HEK293 (cell line): ENCODE data around the gene SET.
A peak's percentile ranks its signal among the peaks of the same experiment; 100 is the strongest.
"Not testable (repeated sequence)": the region's sequence is repeated elsewhere in the genome, so short reads cannot be mapped to it uniquely, and the experiment has no call there.

Source experiments
- CTCF ChIA-PET: fragments of 350-600 bp; formaldehyde crosslinking; extraction: SDS; loops from one replicate; lab custom pipeline; 2021; ENCODE audit warnings: antibody characterized with exemption; lab: Yijun Ruan, JAX
- POLR2A ChIA-PET: fragments of 300-600 bp; formaldehyde crosslinking; extraction: SDS; loops from one replicate; lab custom pipeline; 2020; ENCODE audit warnings: antibody characterized with exemption, inconsistent platforms; lab: Yijun Ruan, JAX
- H3K27ac ChIP-seq: fragments of 200-500 bp; sonication (Bioruptor generic); 2 replicates; pipeline ENCODE4 v1.5.1; 2014; ENCODE audit warnings: low read depth, low read length, control low read depth, inconsistent platforms; ENCODE audit errors: extremely low read depth
- H3K36me3 ChIP-seq, 2 experiments: fragments of 200-500 bp in 1 of 2; sonication (Bioruptor generic) in 1 of 2; 1 replicate in 1 of 2; 2 replicates in 1 of 2; pipeline ENCODE4 v1.5.1; 2014 to 2017; ENCODE audit warnings: inconsistent platforms in 2 of 2, low read length in 2 of 2; ENCODE audit not compliant: control insufficient read depth in 2 of 2, insufficient read depth in 1 of 2
- H3K4me1 ChIP-seq: fragments of 200-500 bp; sonication (Bioruptor generic); 2 replicates; pipeline ENCODE4 v1.5.1; 2014; ENCODE audit warnings: mild to moderate bottlenecking, low read length, inconsistent platforms; ENCODE audit not compliant: control insufficient read depth, insufficient read depth
- H3K4me3 ChIP-seq: 2 replicates; pipeline ENCODE4 v1.5.1; 2011; ENCODE audit warnings: low read depth, mild to moderate bottlenecking, control low read depth, low read length, moderate library complexity
- H3K9me3 ChIP-seq: fragments of 200-500 bp; sonication (Bioruptor generic); 2 replicates; pipeline ENCODE4 v1.5.1; 2014; ENCODE audit warnings: low read depth, low read length, inconsistent platforms; ENCODE audit not compliant: control insufficient read depth, insufficient read depth
- ATF2 ChIP-seq: fragments of 450-650 bp; formaldehyde crosslinking; IDR thresholded peaks from 2 replicates; pipeline ENCODE4 v1.5.1; 2016; ENCODE audit warnings: missing biosample characterization, missing genetic modification characterization, low read depth
- KLF9 ChIP-seq: fragments of 450-650 bp; formaldehyde crosslinking; IDR thresholded peaks from 2 replicates; pipeline ENCODE4 v1.5.1; 2016; ENCODE audit warnings: missing biosample characterization, missing genetic modification characterization, low read depth
- PRDM1 ChIP-seq: fragments of 450-650 bp; formaldehyde crosslinking; IDR thresholded peaks from 2 replicates; pipeline ENCODE4; 2016; ENCODE audit warnings: missing biosample characterization, missing genetic modification characterization
- PRDM2 ChIP-seq: fragments of 450-650 bp; formaldehyde crosslinking; IDR thresholded peaks from 2 replicates; pipeline ENCODE4 v1.5.1; 2016; ENCODE audit warnings: missing biosample characterization, missing genetic modification characterization, borderline replicate concordance
- YY2 ChIP-seq: fragments of 450-650 bp; formaldehyde crosslinking; IDR thresholded peaks from 2 replicates; pipeline ENCODE4 v1.5.1; 2016; ENCODE audit warnings: missing biosample characterization, missing genetic modification characterization
- ZNF133 ChIP-seq: fragments of 450-650 bp; formaldehyde crosslinking; IDR thresholded peaks from 2 replicates; pipeline ENCODE4 v1.5.1; 2016; ENCODE audit warnings: missing biosample characterization, missing genetic modification characterization
- ZNF394 ChIP-seq: fragments of 450-650 bp; formaldehyde crosslinking; IDR thresholded peaks from 2 replicates; pipeline ENCODE4 v1.5.1; 2016; ENCODE audit warnings: missing biosample characterization, missing genetic modification characterization, mild to moderate bottlenecking, moderate library complexity, borderline replicate concordance
- ZNF513 ChIP-seq: fragments of 450-650 bp; IDR thresholded peaks from 2 replicates; pipeline ENCODE4 v1.5.1; 2018; ENCODE audit warnings: missing biosample characterization, missing genetic modification characterization
- ZNF561 ChIP-seq: fragments of 450-650 bp; IDR thresholded peaks from 2 replicates; pipeline ENCODE4 v1.5.1; 2018; ENCODE audit warnings: missing biosample characterization, missing genetic modification characterization, borderline replicate concordance
- ZNF580 ChIP-seq: fragments of 450-650 bp; formaldehyde crosslinking; IDR thresholded peaks from 2 replicates; pipeline ENCODE4 v1.5.1; 2016; ENCODE audit warnings: missing biosample characterization, missing genetic modification characterization
- ZNF658 ChIP-seq: fragments of 450-650 bp; formaldehyde crosslinking; IDR thresholded peaks from 2 replicates; pipeline ENCODE4; 2016; ENCODE audit warnings: missing biosample characterization, missing genetic modification characterization
- ZNF777 ChIP-seq: fragments of 450-650 bp; formaldehyde crosslinking; IDR thresholded peaks from 2 replicates; pipeline ENCODE4 v1.5.1; 2017; ENCODE audit warnings: missing biosample characterization, missing genetic modification characterization, borderline replicate concordance
- ZNF837 ChIP-seq: fragments of 450-650 bp; formaldehyde crosslinking; IDR thresholded peaks from 2 replicates; pipeline ENCODE4 v1.5.1; 2016; ENCODE audit warnings: missing biosample characterization, missing genetic modification characterization

SET gene

GRCh38 chr9:128689820-128690683 lies 1.0 kb downstream of the SET start (continued):
- TF ChIP-seq PRDM2 (tag by site-specific recombination): no peak
- TF ChIP-seq ATF2 (tag by site-specific recombination): no peak
- no peak for TF ChIP-seq ZNF580
- no peak for TF ChIP-seq ZNF777 (tag by site-specific recombination)
- no peak for TF ChIP-seq ZNF133 (tag by site-specific recombination)
- TF ChIP-seq ZNF837 (tag by site-specific recombination): no peak
- no peak for TF ChIP-seq ZNF658
- no peak for TF ChIP-seq ZNF561 (tag by site-specific recombination)

- CTCF ChIA-PET: interaction anchor here (0.7 to 4.5 kb wide), 5 partner anchors 11 to 342 kb away, joined by 3 to 37 read pairs (median 3); partner anchors contain the start of gene PKN3
- H3K4me1 ChIP-seq: no peaks in the 10 kb centered on the region
- TF ChIP-seq YY2 (tag by site-specific recombination) (no peak), ZNF394 (0 out of 2 replicates have a peak, but pooled peaks have one; percentile 4), KLF9 (tag by site-specific recombination) (0 out of 2 replicates have a peak, but pooled peaks have one; percentile 7), PRDM1 (tag by site-specific recombination) (peak; percentile 29; the same call in 1 of the 2 replicates)
- TF ChIP-seq, all 188 proteins: peak for 3
- H3K4me3 ChIP-seq: peak overlapping the region; percentile 85
- peaks cover 16 to 50% of the 10 kb centered on the region in 2 experiments for H3K36me3 ChIP-seq
- no peaks in the 10 kb centered on the region for H3K9me3 ChIP-seq
- POLR2A ChIA-PET: interaction anchor here (0.5 to 4.6 kb wide), 4 partner anchors 11 to 102 kb away, joined by 3 to 26 read pairs (median 7); partner anchors contain the start of genes PKN3 and ZDHHC12
- peak overlapping the region; percentile 80; the same call in 1 of the 2 replicates for H3K27ac ChIP-seq
Measured at GRCh38 chr9:128690684-128691034, 1.6 kb downstream of the SET start.

GRCh38 chr9:128693738-128694137 lies 4.7 kb downstream of the SET start:
- POLR2A ChIA-PET: interaction anchor here (0.6 to 1.0 kb wide), 2 partner anchors 45 to 58 kb away, joined by 3 read pairs; no protein-coding TSS in a partner anchor
- TF ChIP-seq ZNF513 (tag by site-specific recombination): peak; percentile 100
- TF ChIP-seq, all 188 proteins: peak for 1; not testable (repeated sequence) for 187
- not testable (repeated sequence) for H3K27ac ChIP-seq, H3K4me1 ChIP-seq, H3K9me3 ChIP-seq, H3K4me3 ChIP-seq
- CTCF ChIA-PET: interaction anchor here (1.4 to 4.5 kb wide), 2 partner anchors 8 to 45 kb away, joined by 4 to 37 read pairs; partner anchors contain the start of gene PKN3
- H3K36me3 ChIP-seq: peaks cover 16 to 62% of the 10 kb centered on the region in 2 experiments
